GM19438 (cell line): ENCODE results near the gene RNF169.
A peak's percentile ranks its signal among the peaks of the same experiment; 100 is the strongest.

Source experiments
- ATAC-seq: cut with Tn5 transposase; IDR thresholded peaks from one replicate; pipeline ENCODE4 v1.9.1; 2021; ENCODE audit warnings: low read depth; ENCODE audit not compliant: unreplicated experiment

The RNF169 gene

DNA sequence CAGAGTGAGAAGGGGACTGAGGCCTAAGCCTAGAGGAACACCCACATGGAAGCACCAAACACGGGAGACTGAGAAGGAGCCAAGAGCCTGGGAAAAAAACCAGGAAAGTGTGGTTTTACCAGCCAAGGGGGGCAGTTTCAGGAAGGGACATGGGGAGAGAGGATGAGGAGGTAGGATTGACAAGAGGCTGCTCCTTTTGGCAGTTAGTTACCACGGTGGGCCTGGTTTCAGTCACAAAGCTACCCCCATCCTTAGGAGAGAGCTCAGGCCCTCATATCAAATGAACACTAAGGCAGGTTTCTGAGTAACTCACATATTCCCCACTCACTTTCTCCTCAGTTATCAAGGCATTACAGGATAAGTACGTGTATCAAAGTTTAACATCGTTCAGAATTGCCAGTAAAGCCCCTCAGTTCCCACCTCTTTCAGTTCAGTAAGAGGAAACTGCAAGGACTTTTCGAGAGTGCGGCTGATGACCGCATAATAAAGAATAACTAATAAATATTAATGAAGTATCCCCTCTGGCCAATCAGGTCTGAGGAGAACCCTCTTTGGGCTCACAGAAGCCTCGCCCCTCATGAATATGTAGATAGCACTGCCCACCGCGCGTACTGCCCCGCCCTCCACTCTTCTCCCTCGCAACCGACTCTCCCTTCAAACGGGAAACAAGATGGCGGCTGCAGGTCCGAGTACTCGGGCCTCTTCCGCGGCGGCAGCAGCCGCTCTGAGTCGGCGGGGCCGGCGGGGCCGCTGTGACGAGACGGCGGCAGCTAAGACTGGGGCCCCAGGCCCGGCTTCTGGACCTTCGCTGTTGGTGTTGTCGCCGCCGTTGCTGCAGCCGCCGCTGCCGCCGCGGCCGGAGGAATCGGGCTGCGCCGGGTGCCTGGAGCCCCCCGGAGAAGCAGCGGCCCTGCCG lies at the start of gene RNF169:
TSS of gene RNF169 (plus strand) at position 639 of the 916 bp plus-strand sequence. CDS start at position 671, 32 bp downstream.
- ATAC-seq = peak; percentile 98

DNA sequence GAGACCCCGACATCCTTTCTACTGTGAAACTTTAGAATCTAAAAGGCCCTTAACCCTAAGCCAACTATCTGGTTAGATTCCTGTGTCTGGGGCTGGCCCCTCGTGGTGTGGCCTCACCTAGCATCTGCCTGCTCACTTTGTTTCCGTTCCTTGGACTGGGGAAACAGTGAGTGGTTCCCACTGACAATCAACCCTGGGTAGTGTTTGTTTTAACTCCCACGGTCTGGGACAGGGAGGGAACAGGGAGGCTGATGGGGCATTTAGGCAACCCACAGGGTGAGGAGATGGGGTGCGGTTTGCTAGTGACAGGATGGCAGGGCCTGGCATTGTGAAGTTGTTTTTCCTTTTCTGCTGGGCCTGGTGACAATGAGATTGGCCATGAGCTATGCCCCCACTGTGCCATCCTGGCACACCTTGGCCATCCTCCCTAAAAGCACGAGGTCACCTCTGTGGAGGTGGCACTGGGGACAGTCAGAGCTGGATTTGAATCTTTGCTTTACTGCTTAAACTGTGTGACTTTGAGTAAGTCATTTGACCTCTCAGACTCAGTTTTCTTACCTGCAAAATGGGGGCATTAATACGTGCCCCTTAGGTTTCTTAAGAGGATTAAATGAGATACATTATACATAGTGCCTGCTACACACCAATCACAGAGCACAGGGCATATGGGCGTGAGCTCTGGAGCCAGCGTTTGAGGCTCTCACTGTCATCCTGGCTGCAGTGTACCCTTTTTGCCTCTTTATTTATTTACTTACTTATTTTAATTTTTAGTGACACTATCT lies 48.8 kb upstream of the RNF169 start:
- ATAC-seq = no peak

- ATAC-seq = no peak
These were observed 47.3 kb upstream of the RNF169 start for GRCh38 chr11:74701351-74701750.

DNA sequence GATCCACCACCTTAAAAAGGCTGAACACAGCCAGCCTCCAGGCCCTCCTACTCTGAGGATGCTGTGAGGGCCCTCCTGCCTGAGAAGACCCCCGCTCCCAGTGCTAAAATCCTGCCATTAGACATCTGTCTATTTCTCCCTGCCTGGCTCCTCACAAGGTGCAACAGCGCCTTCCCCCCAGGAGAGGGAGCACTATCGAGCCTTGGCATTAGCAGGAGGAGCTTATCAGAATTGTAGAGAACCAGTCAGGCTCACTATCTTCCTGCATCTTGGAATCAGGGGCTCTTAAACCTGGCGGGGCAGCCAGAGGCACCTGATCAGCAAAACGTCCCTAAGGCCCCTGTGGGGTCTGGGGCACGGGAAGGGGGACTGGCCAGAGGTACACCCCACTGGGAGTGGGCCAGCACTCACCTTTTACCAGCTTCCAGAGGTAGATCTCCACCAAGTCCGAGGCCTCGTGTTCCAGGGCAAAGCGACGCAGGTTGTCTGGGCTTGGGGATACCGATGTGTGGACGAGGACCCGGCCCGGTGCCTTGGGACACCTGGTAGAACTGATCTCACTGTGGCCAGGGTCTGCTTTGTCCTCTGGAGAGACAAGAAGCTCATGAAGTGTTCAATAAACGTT lies 46.2 kb upstream of the RNF169 start:
- no peak for ATAC-seq

GRCh38 chr11:74703211-74703610 lies 45.4 kb upstream of the RNF169 start:
- ATAC-seq = no peak

DNA sequence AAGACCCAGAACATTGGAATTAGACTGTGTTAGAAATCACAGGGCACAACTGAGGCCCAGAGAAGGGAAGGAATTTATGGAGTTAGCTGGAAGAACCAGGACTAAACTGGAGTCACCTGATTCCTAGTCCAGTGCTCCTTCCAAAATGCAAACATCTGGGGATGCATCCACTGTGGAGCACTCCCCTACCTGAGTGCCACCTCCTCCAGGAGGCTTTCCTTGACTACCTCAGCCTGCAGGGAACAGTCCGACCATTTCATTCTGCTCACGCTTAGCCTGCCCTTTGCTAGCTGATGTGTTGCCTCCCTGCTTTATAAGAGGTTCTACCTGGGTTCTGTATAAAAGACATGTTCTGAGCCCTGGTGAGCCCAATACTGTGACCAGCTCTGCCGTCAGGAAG lies 41.5 kb upstream of the RNF169 start:
- ATAC-seq = no peak

GRCh38 chr11:74707602-74708510 lies 40.8 kb upstream of the RNF169 start:
- no peak for ATAC-seq

DNA sequence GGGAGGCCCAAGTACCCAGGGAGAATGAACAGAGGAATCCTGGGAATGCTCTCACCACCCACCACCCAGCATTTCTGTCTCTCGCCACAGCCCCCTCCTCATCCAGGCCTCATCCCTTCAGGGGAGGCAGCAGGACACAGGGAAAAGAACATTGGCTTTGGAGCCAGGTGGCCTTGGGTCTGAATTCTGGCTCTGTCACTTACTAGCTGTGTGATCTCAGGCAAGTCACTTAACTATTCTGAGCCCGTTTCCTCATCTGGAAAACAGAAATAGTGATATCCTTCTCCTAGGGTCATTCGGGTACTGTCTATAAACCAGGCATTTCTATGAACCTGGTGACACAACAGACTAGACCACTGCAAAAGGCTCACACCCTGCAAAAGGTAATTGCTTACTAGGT lies 39.5 kb upstream of the RNF169 start:
- ATAC-seq = no peak

DNA sequence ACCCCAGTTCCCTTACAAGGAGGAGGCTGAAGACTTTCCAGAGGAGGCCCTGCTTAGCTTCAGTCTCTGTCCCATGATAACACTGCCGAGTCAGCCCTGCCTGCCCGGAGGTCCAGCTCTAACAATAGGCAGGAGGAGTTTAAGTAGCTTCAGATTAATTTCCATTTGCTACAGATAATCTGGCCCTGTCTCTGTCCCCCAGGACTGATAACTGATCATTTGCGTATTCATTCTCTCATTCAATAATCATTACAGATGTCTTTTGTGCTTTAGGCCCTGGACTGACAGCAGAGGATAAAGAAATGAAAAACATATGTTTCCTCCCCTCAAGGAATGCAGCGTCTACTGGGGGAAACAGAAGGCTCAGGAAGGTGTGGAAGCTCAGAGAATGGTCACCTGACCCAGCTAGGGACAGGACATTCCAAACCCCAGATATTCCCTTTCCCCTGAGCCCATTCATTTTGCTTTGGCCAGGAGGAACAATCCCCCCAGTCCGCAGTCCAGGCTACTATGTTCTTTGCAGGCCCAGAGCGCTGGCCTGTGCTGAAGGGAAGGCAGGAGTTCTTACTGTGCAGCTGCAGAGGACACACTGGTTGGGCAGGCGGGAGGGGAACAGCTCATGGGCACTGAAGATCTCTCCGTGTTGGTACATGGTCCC lies 38.2 kb upstream of the RNF169 start:
- no peak for ATAC-seq

GRCh38 chr11:74713686-74714085 lies 35.0 kb upstream of the RNF169 start:
- no peak for ATAC-seq

GRCh38 chr11:74714904-74715303 lies 33.7 kb upstream of the RNF169 start:
- no peak for ATAC-seq

DNA sequence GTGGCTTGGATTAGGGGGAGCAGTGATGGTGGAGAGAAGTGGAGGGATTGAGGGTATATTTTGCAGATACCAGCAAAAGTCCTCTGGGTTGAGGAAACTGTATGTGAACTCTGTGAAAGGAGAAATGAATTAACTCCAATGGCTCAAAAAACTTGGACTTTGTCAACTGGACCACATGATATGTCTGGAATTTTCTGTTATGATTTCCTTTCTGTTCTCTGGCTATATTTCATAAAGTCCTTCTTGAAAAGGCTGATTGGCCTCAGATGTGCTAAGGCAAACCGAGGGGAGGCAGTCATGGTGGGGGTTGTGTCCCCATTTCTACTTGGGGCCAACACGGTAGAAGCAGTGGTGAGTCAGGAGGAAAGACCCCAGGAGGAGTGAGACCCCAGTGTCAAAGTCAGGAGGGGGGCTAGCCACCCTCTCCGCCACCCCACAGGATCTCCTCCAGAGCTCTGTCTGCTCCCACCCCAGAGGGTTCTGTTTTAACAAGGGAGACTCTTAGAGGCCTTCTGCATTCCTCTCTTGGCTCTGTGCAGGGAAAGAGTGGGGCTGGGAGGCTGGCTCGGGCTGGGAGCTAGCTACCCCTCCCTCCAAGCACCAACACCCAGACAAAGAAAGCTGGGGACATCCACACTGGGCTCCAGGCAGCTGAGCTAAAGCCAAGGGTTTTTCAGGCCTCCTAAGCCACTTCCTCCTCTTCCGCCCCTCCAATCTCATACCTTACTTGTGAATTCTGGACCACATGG lies 31.3 kb upstream of the RNF169 start:
- ATAC-seq = no peak

DNA sequence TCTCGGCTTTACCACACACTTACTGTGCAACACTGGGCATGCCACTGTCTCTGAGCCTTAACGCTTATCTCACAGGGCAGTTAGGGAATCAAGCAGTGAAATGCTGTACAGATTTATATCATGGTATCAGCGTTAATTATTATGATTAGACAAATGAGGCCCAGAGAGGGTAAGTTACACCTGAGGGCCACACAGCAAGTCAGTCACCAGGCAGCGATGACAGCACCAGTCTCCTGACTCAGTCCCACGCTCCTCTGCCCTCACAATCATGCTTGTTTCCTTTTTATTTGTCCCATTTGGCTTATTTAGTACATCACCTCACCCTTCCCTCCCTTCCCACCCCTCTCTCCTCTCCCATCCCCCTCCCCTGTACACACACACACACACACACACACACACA lies 29.6 kb upstream of the RNF169 start:
- ATAC-seq = no peak

DNA sequence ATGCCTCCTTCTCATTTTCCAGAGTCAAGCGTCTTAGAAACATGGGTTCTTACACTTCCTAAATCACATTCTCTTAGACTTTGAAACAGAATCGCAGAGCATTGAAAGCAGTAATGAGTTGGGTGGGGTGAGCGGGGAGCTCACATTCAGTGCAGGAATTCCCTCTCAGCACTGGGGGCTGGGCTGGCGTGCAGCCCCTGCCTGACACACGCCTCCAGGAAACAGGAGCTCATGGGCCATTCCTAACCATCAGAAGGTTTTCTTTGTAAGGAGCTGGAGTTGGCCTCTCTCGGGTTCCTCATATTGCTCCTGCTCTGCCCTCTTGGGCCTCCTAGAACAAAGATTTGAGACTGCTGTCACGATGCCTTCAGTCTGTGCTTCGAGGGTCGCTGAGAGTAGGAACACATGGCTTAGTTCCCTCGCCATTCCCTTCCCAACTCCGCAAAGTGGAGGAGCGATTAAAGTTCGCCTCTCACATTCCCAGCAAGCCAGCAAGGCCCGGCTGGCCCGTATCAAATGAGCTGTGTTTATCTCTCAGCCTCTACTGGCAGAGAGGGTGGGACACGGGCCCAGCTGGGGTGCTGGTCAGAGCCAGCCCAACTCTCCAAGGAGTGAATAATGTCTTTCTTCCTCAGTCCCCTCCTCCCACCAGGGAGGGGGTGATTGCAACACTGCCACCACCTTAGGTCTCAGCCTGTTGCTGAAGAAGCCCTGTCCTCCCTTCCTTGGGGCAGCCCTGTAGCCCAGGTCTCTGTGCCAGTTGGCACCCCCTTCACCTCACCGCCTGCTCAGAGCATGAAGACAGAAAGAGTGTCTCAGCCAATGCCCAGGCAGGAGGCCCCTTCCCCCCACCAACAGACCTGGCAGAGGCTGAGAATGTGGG lies 27.8 kb upstream of the RNF169 start:
- no peak for ATAC-seq

DNA sequence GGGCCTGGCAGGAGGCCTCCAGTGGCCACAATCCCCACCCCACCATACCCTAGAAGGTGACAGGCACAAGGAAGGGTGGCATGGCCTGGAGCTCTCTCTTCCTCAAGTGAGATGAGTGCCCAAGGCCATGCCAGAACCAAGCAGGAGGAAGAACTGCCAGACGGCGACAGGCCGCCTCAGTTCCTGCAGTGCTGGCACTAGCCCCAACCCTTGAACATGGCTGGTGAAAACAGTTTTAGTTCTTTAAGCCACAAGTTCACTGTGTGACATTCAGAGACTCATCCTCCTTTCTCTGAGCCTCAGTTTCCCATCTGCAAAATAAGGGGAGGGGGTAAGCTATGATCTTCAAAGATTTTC lies 27.2 kb upstream of the RNF169 start:
- no peak for ATAC-seq

DNA sequence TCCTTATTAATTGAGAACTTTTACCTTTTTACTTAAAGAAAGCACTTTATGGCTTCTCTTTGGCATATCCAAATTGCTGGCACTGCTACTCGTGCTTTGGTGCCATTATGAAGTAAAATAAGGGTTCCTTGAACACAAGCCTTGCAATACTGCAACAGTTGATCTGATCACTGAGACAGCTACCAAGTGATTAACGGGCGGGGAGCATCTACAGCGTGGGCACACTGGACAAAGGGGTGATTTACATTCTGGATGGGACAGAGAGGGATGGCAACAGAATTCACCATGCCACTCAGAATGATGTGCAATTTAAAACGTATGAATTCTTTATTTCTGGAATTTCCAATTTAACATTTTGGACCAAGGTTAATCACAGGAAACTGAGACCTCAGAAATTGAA lies 25.1 kb upstream of the RNF169 start:
- ATAC-seq = no peak

DNA sequence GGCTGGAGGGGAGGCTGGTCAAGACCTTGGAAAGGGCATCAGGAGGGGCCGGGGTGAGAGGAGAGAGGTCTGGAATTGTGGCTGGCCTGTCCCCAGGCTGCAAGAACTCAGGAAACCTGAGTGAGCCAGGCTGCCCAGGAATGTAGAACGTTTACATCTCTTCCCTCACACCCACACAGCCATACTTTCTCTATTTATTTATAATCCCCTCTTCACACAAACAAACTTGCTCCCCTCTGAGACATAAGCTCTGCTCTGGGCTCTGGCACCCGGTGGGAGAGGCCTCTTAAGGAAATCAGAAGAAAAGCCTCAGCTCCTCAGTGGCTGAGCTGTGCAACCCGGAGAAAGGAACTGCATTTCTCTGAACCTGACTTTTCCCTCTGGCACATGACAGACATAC lies 22.9 kb upstream of the RNF169 start:
- ATAC-seq = no peak

- peak; percentile 90 for ATAC-seq
These were observed 22.0 kb upstream of the RNF169 start for GRCh38 chr11:74726547-74727182.
